ENCODE results near the gene GSTA4.

GRCh38 chr6:53018446-53018845 is 23.4 kb upstream of the GSTA4 start:
- TF ChIP-seq POLR2A (IDR thresholded peaks at IDR 0.05; ENCODE audit: low read depth, low read length) = no peak
- TF ChIP-seq POLR2AphosphoS5 (IDR thresholded peaks at IDR 0.05; ENCODE audit: insufficient read depth, low read depth, low read length) = no peak
- TF ChIP-seq, protein P1, sequence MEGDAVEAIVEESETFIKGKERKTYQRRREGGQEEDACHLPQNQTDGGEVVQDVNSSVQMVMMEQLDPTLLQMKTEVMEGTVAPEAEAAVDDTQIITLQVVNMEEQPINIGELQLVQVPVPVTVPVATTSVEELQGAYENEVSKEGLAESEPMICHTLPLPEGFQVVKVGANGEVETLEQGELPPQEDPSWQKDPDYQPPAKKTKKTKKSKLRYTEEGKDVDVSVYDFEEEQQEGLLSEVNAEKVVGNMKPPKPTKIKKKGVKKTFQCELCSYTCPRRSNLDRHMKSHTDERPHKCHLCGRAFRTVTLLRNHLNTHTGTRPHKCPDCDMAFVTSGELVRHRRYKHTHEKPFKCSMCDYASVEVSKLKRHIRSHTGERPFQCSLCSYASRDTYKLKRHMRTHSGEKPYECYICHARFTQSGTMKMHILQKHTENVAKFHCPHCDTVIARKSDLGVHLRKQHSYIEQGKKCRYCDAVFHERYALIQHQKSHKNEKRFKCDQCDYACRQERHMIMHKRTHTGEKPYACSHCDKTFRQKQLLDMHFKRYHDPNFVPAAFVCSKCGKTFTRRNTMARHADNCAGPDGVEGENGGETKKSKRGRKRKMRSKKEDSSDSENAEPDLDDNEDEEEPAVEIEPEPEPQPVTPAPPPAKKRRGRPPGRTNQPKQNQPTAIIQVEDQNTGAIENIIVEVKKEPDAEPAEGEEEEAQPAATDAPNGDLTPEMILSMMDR (IDR thresholded peaks at IDR 0.05; ENCODE audit: extremely low read depth in 1 of 2, insufficient read depth in 1 of 2, low read depth in 1 of 2, low read length in 2 of 2) = no peak
- TF ChIP-seq, protein P2, sequence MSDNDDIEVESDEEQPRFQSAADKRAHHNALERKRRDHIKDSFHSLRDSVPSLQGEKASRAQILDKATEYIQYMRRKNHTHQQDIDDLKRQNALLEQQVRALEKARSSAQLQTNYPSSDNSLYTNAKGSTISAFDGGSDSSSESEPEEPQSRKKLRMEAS (IDR thresholded peaks at IDR 0.05; ENCODE audit: insufficient read depth, insufficient read length) = no peak
- no peak for TF ChIP-seq JUN (IDR thresholded peaks at IDR 0.05; ENCODE audit: borderline replicate concordance, insufficient read depth, insufficient read length, low read depth)
- no peak for TF ChIP-seq EZH2 (IDR thresholded peaks at IDR 0.05; ENCODE audit: borderline replicate concordance, low read depth, low read length, severe bottlenecking)

Data from endothelial cell of umbilical vein (primary cell).